PC-3 (cell line): Measurements from ENCODE around the gene MTA3. TPM values are rescaled to one million over a fixed set of nuclear protein-coding genes. Genes with fewer than 3 reads are reported as not detected.

Source experiments
- ATAC-seq: fragments of 200-7000 bp; cut with Tn5 transposase; 2 replicates; pipeline ENCODE4 v1.9.1; 2020; ENCODE audit warnings: mild to moderate bottlenecking, moderate library complexity
- BruUV-seq: library from RNA; stranded (reverse); fragments of 400-500 nt; replicated peaks from 2 replicates; lab custom pipeline; 2021; lab: Mats Ljungman, UMichigan
- CTCF ChIA-PET: fragments of 300-600 bp; sonication (Branson Sonifier 250); formaldehyde crosslinking; loops from one replicate; lab custom pipeline; 2022; ENCODE audit warnings: antibody characterized with exemption; lab: Charles Lee
- POLR2A ChIA-PET: fragments of 300-600 bp; sonication (Branson Sonifier 250); formaldehyde crosslinking; loops from one replicate; lab custom pipeline; 2022; ENCODE audit warnings: antibody characterized with exemption; ENCODE audit not compliant: unreplicated experiment; lab: Charles Lee
- DNase-seq: peaks from one replicate; pipeline ENCODE4 v3.0.0-alpha.2; 2015
- H2AFZ ChIP-seq: fragments of 300-600 bp; sonication (generic); 2 replicates; pipeline ENCODE4 v1.6.0; 2016; ENCODE audit warnings: antibody characterized with exemption, low read length
- H3F3A ChIP-seq: fragments of 300-600 bp; sonication (generic); one replicate; pipeline ENCODE4 v1.6.0; 2017; ENCODE audit warnings: antibody characterized with exemption, low read length, control low read depth, mild to moderate bottlenecking; ENCODE audit not compliant: unreplicated experiment
- H3K27ac ChIP-seq: fragments of 300-600 bp; sonication (generic); 2 replicates; pipeline ENCODE4 v1.5.1; 2016; ENCODE audit warnings: mild to moderate bottlenecking, low read length
- H3K27me3 ChIP-seq: fragments of 300-600 bp; sonication (generic); 2 replicates; pipeline ENCODE4 v1.6.1; 2016; ENCODE audit warnings: low read length, mixed read lengths
- H3K36me3 ChIP-seq: fragments of 300-600 bp; sonication (generic); 2 replicates; pipeline ENCODE4 v1.6.1; 2016; ENCODE audit warnings: low read depth, mixed run types, low read length, mixed read lengths
- H3K4me1 ChIP-seq: fragments of 300-600 bp; sonication (generic); 2 replicates; pipeline ENCODE4 v1.5.1; 2016; ENCODE audit warnings: low read length; ENCODE audit not compliant: insufficient read depth
- H3K4me2 ChIP-seq: fragments of 300-600 bp; sonication (generic); 2 replicates; pipeline ENCODE4 v1.6.0; 2016; ENCODE audit warnings: low read length
- H3K4me3 ChIP-seq: fragments of 300-600 bp; sonication (generic); 2 replicates; pipeline ENCODE4 v1.5.1; 2016; ENCODE audit warnings: mild to moderate bottlenecking, low read length, mixed read lengths
- H3K79me2 ChIP-seq: fragments of 300-600 bp; sonication (generic); 2 replicates; pipeline ENCODE4 v1.6.1; 2017; ENCODE audit warnings: low read length, mixed read lengths
- H3K9ac ChIP-seq: fragments of 300-600 bp; sonication (generic); 2 replicates; pipeline ENCODE4 v1.6.0; 2016; ENCODE audit warnings: mild to moderate bottlenecking, low read length
- H3K9me2 ChIP-seq: fragments of 300-600 bp; sonication (generic); replicated peaks from 2 replicates; pipeline ENCODE4 v1.6.1; 2016; ENCODE audit warnings: mixed run types, low read length, mixed read lengths
- H3K9me3 ChIP-seq: fragments of 300-600 bp; sonication (generic); 2 replicates; pipeline ENCODE4 v1.6.1; 2016; ENCODE audit warnings: low read length, mixed read lengths
- H4K20me1 ChIP-seq: fragments of 300-600 bp; sonication (generic); 2 replicates; pipeline ENCODE4 v1.6.1; 2016; ENCODE audit warnings: low read length, mixed read lengths
- EZH2 ChIP-seq: fragments of 300-600 bp; sonication (generic); IDR thresholded peaks from one replicate; pipeline ENCODE4 v1.6.1; 2017; ENCODE audit warnings: antibody characterized with exemption, mild to moderate bottlenecking, low read length; ENCODE audit not compliant: unreplicated experiment
- EZH2phosphoT487 ChIP-seq: fragments of 300-600 bp; sonication (generic); IDR thresholded peaks from 2 replicates; pipeline ENCODE4 v1.6.1; 2018; ENCODE audit warnings: mild to moderate bottlenecking, antibody characterized with exemption, low read length, borderline replicate concordance
- intact Hi-C: fragments of 100-400 bp; cut with micrococcal nuclease; formaldehyde crosslinking; loops from 2 replicates; pipeline ENCODE4 v1.9.0; 2023
- total RNA-seq: library from RNA; depleted of rRNA; stranded (reverse); fragments of >200 nt; gene quantifications from 2 replicates; pipeline ENCODE4 v1.2.3, GENCODE V29; 2014
- TF ChIP-seq, protein P1 (sequence below): fragments of 300-600 bp; sonication (generic); conservative IDR thresholded peaks from 2 replicates; pipeline ENCODE4 v1.5.1; 2017; ENCODE audit warnings: antibody characterized with exemption, low read depth, mild to moderate bottlenecking, low read length

The MTA3 gene
- total RNA-seq, 1 experiment from 2014 or later = 27.3 TPM

GRCh38 chr2:42566837-42567321, 1.6 kb upstream of the MTA3 start:
- Histone ChIP-seq H3K36me3 (no peaks in the 10 kb centered on the region), H4K20me1 (no peaks in the 10 kb centered on the region), H3K9ac (no peak overlapping the region), H3K79me2 (peaks cover 16% of the 10 kb centered on the region), H2AFZ (peak overlapping the region; percentile 50; the same call in 1 of the 2 replicates), H3K9me2 (no peaks in the 10 kb centered on the region), H3K4me2 (peak overlapping the region; percentile 18; the same call in 1 of the 2 replicates), H3K27ac (peak overlapping the region; percentile 2), H3F3A (no peaks in the 10 kb centered on the region), H3K27me3 (no peaks in the 10 kb centered on the region), H3K4me1 (peaks cover 41% of the 10 kb centered on the region), H3K9me3 (no peaks in the 10 kb centered on the region), H3K4me3 (no peak overlapping the region)
- ChIA-PET POLR2A (interaction anchor here (0.6 kb wide), 1 partner anchor 207 kb away, joined by 4 read pairs; no protein-coding TSS in a partner anchor), CTCF (interaction anchor here (0.8 kb wide), 1 partner anchor 247 kb away, joined by 3 read pairs; no protein-coding TSS in a partner anchor)
- DNase-seq (peak; percentile 63), ATAC-seq (no peak; the same call in 1 of the 2 replicates)
- TF ChIP-seq, protein P1, sequence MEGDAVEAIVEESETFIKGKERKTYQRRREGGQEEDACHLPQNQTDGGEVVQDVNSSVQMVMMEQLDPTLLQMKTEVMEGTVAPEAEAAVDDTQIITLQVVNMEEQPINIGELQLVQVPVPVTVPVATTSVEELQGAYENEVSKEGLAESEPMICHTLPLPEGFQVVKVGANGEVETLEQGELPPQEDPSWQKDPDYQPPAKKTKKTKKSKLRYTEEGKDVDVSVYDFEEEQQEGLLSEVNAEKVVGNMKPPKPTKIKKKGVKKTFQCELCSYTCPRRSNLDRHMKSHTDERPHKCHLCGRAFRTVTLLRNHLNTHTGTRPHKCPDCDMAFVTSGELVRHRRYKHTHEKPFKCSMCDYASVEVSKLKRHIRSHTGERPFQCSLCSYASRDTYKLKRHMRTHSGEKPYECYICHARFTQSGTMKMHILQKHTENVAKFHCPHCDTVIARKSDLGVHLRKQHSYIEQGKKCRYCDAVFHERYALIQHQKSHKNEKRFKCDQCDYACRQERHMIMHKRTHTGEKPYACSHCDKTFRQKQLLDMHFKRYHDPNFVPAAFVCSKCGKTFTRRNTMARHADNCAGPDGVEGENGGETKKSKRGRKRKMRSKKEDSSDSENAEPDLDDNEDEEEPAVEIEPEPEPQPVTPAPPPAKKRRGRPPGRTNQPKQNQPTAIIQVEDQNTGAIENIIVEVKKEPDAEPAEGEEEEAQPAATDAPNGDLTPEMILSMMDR = no peak
- TF ChIP-seq EZH2phosphoT487 (no peak), EZH2 (no peak)
- intact Hi-C loops = loop anchor here (5.0 to 10.0 kb wide), 2 partner anchors 55 to 202 kb away; partner anchors contain the start of gene COX7A2L
- BruUV-seq = no TSS peak

DNA sequence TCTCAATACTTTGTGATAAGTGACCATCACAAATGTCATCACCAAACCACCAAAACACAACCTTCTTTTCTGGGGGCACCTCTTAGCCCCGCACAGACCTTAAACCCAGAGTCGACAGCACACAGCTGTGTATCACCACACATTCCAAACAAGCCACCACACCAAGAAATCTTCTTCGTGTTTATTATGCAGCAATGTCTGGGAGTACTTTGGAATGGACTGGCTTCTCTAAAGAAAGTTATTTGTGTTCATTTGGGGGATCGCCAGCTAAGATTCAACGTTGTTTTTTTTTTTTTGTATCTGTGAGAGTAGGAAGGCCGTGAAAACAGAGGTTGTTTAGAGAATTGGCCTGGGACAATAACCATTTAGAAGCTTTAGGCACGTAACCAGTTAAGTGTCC, 1.1 kb upstream of the MTA3 start:
- Histone ChIP-seq H3K4me3 (no peak overlapping the region), H4K20me1 (no peaks in the 10 kb centered on the region), H3K4me2 (peak overlapping the region; percentile 18; the same call in 1 of the 2 replicates), H3K27ac (0 out of 2 replicates have a peak overlapping the region, but pooled peaks have one; percentile 2), H3K79me2 (peaks cover 16% of the 10 kb centered on the region), H3K27me3 (no peaks in the 10 kb centered on the region), H2AFZ (no peak overlapping the region), H3F3A (no peaks in the 10 kb centered on the region), H3K36me3 (no peaks in the 10 kb centered on the region), H3K9me3 (no peaks in the 10 kb centered on the region), H3K9ac (no peak overlapping the region), H3K4me1 (peaks cover 36% of the 10 kb centered on the region), H3K9me2 (no peaks in the 10 kb centered on the region)
- POLR2A ChIA-PET = no interaction called here
- BruUV-seq = no TSS peak
- ATAC-seq (no peak), DNase-seq (no peak)
- CTCF ChIA-PET = no interaction called here
- intact Hi-C loops = loop anchor here (5.0 to 10.0 kb wide), 2 partner anchors 55 to 203 kb away; partner anchors contain the start of gene COX7A2L
- TF ChIP-seq, protein P1 = no peak
- TF ChIP-seq EZH2phosphoT487 = no peak
- no peak for TF ChIP-seq EZH2

DNA sequence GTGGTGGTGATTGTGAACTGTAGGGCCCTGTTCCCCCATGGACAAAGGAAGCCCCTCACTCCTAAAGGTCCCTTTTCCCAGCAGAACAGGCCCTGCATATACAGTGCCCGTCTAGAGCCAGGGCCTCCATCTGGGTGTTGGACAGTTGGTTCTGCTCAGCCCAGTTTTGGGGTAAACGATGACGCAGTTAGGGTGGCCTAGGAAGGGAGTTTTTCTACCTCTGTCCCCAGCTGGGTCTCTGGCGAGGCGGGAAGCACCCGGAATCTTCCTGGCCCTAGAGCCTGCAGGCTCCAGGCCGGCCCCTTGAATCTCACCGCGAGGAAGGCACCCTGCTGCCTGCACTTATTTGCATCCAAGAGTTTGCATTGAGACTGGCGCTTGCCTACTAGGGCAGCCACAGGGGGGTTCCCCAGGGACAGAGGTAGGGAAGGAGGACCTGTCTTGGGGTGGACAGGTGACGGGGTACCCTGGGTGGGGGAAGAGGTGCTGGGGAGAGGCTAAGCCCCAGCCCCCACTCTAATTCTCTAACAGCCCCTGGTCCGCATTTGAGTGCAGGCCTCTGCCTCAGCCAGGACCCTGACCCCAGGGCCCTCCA, 529 bp upstream of the MTA3 start:
- ATAC-seq (no peak; the same call in 1 of the 2 replicates), DNase-seq (no peak)
- POLR2A ChIA-PET = no interaction called here
- Histone ChIP-seq H4K20me1 (no peaks in the 10 kb centered on the region), H3K79me2 (peaks cover 16% of the 10 kb centered on the region), H3K4me2 (peak overlapping the region; percentile 18; the same call in 1 of the 2 replicates), H3K9ac (no peak overlapping the region), H3K4me3 (no peak overlapping the region), H3F3A (no peaks in the 10 kb centered on the region), H3K9me2 (no peaks in the 10 kb centered on the region), H3K27ac (no peak overlapping the region), H3K9me3 (no peaks in the 10 kb centered on the region), H2AFZ (peak overlapping the region; percentile 59), H3K36me3 (no peaks in the 10 kb centered on the region), H3K4me1 (peaks cover 31% of the 10 kb centered on the region), H3K27me3 (no peaks in the 10 kb centered on the region)
- intact Hi-C loops = loop anchor here (5.0 to 10.0 kb wide), 2 partner anchors 56 to 203 kb away; partner anchors contain the start of gene COX7A2L
- no peak for TF ChIP-seq EZH2phosphoT487
- no peak for TF ChIP-seq EZH2
- TF ChIP-seq, protein P1 = no peak
- BruUV-seq = no TSS peak
- CTCF ChIA-PET = no interaction called here
